K562 (cell line): ENCODE data around the gene ZAP70. TPM values are rescaled to one million over a fixed set of nuclear protein-coding genes. Genes with fewer than 3 reads are reported as not detected.
A peak's percentile ranks its signal among the peaks of the same experiment; 100 is the strongest.

ENCODE experiments used
- ARHGAP35 ChIP-seq: fragments of 450-650 bp; IDR thresholded peaks from 2 replicates; pipeline ENCODE4 v1.6.1; 2018; ENCODE audit not compliant: partially characterized antibody
- KAT8 ChIP-seq: fragments of 450-650 bp; IDR thresholded peaks from 2 replicates; pipeline ENCODE4 v1.6.1; 2016; ENCODE audit warnings: low read depth, mild to moderate bottlenecking
- MECOM ChIP-seq: fragments of 250-450 bp; sonication (Bioruptor Pico); IDR thresholded peaks from 2 replicates; pipeline ENCODE4 v1.8.0; 2022; ENCODE audit warnings: inconsistent platforms
- POLR2G ChIP-seq: fragments of 200-400 bp; formaldehyde crosslinking; IDR thresholded peaks from 2 replicates; pipeline ENCODE4 v1.6.1; 2017; ENCODE audit warnings: low read depth, mild to moderate bottlenecking, antibody characterized with exemption, low read length, moderate library complexity
- POLR2H ChIP-seq: IDR thresholded peaks from 2 replicates; pipeline ENCODE4 v1.6.1; 2016; ENCODE audit warnings: missing genetic modification characterization, low read depth, mild to moderate bottlenecking, control low read depth, missing compliant biosample characterization, moderate library complexity
- ZKSCAN8 ChIP-seq: fragments of 200-800 bp; sonication (Bioruptor generic); IDR thresholded peaks from 2 replicates; pipeline ENCODE4 v1.6.1; 2016; ENCODE audit warnings: missing genetic modification characterization, missing compliant biosample characterization
- ZNF263 ChIP-seq: sonication (generic); formaldehyde crosslinking; IDR thresholded peaks from 2 replicates; pipeline ENCODE4 v1.8.0; 2022; ENCODE audit warnings: mild to moderate bottlenecking, missing genetic modification reagents, borderline replicate concordance
- ZNF3 ChIP-seq: fragments of 250-450 bp; sonication (Bioruptor Pico); IDR thresholded peaks from 2 replicates; pipeline ENCODE4 v1.5.0; 2021; ENCODE audit warnings: mild to moderate bottlenecking, moderate library complexity
- polyA plus RNA-seq, 8 experiments: library from polyadenylated mRNA; depleted of rRNA in 4 of 8; stranded (reverse) in 5 of 8; unstranded in 3 of 8; fragments of >200 nt; fragmentation: Nextera tagmentation in 2 of 8; fragmentation: Illumina TruSeq in 1 of 8; extraction: Ambion mirVana in 2 of 8; extraction: Trizol in 1 of 8; gene quantifications; 2 replicates each; pipeline versions ENCODE4 v1.2.1 to v1.2.3, GENCODE V29; 2011 to 2014; ENCODE audit warnings: inconsistent platforms in 1 of 8, missing spikeins in 1 of 8
- total RNA-seq, 7 experiments: library from RNA; depleted of rRNA in 6 of 7; stranded (reverse); fragments of >200 nt in 6 of 7; fragmentation: Illumina TruSeq in 2 of 7; extraction: Trizol in 2 of 7; gene quantifications; 2 replicates each; pipeline versions ENCODE4 v1.2.1 to v1.2.3, GENCODE V29; 2011 to 2021; ENCODE audit warnings: low replicate concordance in 1 of 7
- TF ChIP-seq, protein P1 (sequence below): IDR thresholded peaks from 2 replicates; pipeline ENCODE4 v1.6.1; 2016; ENCODE audit warnings: missing genetic modification characterization, missing compliant biosample characterization
- TF ChIP-seq, protein P2 (sequence below): sonication (generic); formaldehyde crosslinking; IDR thresholded peaks from 2 replicates; pipeline ENCODE4 v1.8.0; 2022; ENCODE audit warnings: missing genetic modification reagents, mild to moderate bottlenecking, borderline replicate concordance
- TF ChIP-seq, protein P3 (sequence below), 3 experiments: IDR thresholded peaks in 2 of 3; conservative IDR thresholded peaks in 1 of 3; 2 replicates each; pipeline ENCODE4 v1.5.1; 2011 to 2012; ENCODE audit warnings: low read length in 3 of 3, mild to moderate bottlenecking in 3 of 3, control low read depth in 2 of 3, improper control_type of control experiment in 1 of 3, inconsistent platforms in 1 of 3, low read depth in 1 of 3, mixed read lengths in 1 of 3, moderate library complexity in 1 of 3; ENCODE audit not compliant: insufficient read depth in 2 of 3
- TF ChIP-seq, protein P4 (sequence below), 2 experiments: fragments of 450-650 bp in 1 of 2; sonication (generic) in 1 of 2; formaldehyde crosslinking in 1 of 2; IDR thresholded peaks; 2 replicates each; pipeline versions ENCODE4 v1.7.1 to v1.9.0; 2016 to 2022; ENCODE audit warnings: inconsistent platforms in 1 of 2, mild to moderate bottlenecking in 1 of 2, missing genetic modification reagents in 1 of 2

ZAP70 gene
- total and polyA plus RNA-seq, 9 of the 15 experiments (the other 6 are each of a cell fraction or from before 2014, with no cell fraction given), result 0.06 to 0.80 (median 0.21) TPM; not detected in 1

DNA sequence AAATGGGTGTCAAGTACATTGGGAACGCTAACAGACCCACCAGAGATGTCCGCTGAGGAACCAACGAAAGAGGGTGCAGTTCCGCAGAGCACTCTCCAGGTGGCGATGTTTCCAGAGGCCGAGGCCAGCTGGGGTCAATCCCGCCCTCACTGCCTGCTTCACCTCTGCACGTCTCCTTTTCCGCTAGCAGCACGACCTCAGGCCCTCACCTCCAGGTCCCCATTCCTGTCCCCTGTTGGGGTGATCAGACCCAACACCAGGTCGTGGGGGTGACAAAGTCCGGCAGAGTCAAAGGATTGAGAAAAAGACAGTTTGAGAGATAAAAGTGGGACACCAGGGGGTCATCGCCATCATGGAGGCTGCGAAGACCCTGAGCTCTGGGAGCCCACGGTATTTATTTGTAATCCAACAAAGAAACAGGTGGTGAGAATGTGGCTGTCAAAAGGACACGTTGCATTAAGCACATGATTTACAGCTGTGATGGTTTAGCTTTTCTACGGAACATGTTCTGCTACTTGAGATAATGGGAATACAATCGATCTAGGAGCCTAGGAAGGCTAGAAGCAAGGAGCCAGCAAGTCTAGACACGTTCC, 27.3 kb downstream of the ZAP70 start (continued):
- no peak for TF ChIP-seq POLR2H (tag)
- TF ChIP-seq ZNF3 (CRISPR knock-in tag), result no peak
- TF ChIP-seq ZKSCAN8 (CRISPR knock-in tag), result no peak
- TF ChIP-seq, protein P1, sequence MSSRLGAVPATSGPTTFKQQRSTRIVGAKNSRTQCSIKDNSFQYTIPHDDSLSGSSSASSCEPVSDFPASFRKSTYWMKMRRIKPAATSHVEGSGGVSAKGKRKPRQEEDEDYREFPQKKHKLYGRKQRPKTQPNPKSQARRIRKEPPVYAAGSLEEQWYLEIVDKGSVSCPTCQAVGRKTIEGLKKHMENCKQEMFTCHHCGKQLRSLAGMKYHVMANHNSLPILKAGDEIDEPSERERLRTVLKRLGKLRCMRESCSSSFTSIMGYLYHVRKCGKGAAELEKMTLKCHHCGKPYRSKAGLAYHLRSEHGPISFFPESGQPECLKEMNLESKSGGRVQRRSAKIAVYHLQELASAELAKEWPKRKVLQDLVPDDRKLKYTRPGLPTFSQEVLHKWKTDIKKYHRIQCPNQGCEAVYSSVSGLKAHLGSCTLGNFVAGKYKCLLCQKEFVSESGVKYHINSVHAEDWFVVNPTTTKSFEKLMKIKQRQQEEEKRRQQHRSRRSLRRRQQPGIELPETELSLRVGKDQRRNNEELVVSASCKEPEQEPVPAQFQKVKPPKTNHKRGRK (tag), result no peak
- TF ChIP-seq, protein P2, sequence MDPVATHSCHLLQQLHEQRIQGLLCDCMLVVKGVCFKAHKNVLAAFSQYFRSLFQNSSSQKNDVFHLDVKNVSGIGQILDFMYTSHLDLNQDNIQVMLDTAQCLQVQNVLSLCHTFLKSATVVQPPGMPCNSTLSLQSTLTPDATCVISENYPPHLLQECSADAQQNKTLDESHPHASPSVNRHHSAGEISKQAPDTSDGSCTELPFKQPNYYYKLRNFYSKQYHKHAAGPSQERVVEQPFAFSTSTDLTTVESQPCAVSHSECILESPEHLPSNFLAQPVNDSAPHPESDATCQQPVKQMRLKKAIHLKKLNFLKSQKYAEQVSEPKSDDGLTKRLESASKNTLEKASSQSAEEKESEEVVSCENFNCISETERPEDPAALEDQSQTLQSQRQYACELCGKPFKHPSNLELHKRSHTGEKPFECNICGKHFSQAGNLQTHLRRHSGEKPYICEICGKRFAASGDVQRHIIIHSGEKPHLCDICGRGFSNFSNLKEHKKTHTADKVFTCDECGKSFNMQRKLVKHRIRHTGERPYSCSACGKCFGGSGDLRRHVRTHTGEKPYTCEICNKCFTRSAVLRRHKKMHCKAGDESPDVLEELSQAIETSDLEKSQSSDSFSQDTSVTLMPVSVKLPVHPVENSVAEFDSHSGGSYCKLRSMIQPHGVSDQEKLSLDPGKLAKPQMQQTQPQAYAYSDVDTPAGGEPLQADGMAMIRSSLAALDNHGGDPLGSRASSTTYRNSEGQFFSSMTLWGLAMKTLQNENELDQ (CRISPR knock-in tag), result no peak
- TF ChIP-seq MECOM (CRISPR knock-in tag), result no peak
- no peak for TF ChIP-seq ZNF263
- TF ChIP-seq, protein P3, sequence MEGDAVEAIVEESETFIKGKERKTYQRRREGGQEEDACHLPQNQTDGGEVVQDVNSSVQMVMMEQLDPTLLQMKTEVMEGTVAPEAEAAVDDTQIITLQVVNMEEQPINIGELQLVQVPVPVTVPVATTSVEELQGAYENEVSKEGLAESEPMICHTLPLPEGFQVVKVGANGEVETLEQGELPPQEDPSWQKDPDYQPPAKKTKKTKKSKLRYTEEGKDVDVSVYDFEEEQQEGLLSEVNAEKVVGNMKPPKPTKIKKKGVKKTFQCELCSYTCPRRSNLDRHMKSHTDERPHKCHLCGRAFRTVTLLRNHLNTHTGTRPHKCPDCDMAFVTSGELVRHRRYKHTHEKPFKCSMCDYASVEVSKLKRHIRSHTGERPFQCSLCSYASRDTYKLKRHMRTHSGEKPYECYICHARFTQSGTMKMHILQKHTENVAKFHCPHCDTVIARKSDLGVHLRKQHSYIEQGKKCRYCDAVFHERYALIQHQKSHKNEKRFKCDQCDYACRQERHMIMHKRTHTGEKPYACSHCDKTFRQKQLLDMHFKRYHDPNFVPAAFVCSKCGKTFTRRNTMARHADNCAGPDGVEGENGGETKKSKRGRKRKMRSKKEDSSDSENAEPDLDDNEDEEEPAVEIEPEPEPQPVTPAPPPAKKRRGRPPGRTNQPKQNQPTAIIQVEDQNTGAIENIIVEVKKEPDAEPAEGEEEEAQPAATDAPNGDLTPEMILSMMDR (IDR thresholded peaks at IDR 0.05 in 2 of 3, conservative IDR thresholded peaks at IDR 0.05 in 1 of 3; ENCODE audit: insufficient read depth in 2 of 3, low read depth in 1 of 3, low read length in 3 of 3), result peak; percentile 87 to 95 (median 90)
- no peak for TF ChIP-seq POLR2G
- TF ChIP-seq, protein P4, sequence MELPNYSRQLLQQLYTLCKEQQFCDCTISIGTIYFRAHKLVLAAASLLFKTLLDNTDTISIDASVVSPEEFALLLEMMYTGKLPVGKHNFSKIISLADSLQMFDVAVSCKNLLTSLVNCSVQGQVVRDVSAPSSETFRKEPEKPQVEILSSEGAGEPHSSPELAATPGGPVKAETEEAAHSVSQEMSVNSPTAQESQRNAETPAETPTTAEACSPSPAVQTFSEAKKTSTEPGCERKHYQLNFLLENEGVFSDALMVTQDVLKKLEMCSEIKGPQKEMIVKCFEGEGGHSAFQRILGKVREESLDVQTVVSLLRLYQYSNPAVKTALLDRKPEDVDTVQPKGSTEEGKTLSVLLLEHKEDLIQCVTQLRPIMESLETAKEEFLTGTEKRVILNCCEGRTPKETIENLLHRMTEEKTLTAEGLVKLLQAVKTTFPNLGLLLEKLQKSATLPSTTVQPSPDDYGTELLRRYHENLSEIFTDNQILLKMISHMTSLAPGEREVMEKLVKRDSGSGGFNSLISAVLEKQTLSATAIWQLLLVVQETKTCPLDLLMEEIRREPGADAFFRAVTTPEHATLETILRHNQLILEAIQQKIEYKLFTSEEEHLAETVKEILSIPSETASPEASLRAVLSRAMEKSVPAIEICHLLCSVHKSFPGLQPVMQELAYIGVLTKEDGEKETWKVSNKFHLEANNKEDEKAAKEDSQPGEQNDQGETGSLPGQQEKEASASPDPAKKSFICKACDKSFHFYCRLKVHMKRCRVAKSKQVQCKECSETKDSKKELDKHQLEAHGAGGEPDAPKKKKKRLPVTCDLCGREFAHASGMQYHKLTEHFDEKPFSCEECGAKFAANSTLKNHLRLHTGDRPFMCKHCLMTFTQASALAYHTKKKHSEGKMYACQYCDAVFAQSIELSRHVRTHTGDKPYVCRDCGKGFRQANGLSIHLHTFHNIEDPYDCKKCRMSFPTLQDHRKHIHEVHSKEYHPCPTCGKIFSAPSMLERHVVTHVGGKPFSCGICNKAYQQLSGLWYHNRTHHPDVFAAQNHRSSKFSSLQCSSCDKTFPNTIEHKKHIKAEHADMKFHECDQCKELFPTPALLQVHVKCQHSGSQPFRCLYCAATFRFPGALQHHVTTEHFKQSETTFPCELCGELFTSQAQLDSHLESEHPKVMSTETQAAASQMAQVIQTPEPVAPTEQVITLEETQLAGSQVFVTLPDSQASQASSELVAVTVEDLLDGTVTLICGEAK (IDR thresholded peaks at IDR 0.05), result no peak
- TF ChIP-seq, protein P4 (CRISPR knock-in tag; IDR thresholded peaks at IDR 0.05), result no peak
- no peak for TF ChIP-seq ARHGAP35
- no peak for TF ChIP-seq KAT8
